HG03025 (cell line): Measurements from ENCODE around the gene TNP2.
"Not testable (repeated sequence)": the region's sequence is repeated elsewhere in the genome, so short reads cannot be mapped to it uniquely, and the experiment has no call there.

Source experiments
- ATAC-seq: cut with Tn5 transposase; IDR thresholded peaks from one replicate; pipeline ENCODE4 v1.9.1; 2021; ENCODE audit warnings: mild to moderate bottlenecking, moderate library complexity; ENCODE audit not compliant: unreplicated experiment, low FRiP score

Gene TNP2

DNA sequence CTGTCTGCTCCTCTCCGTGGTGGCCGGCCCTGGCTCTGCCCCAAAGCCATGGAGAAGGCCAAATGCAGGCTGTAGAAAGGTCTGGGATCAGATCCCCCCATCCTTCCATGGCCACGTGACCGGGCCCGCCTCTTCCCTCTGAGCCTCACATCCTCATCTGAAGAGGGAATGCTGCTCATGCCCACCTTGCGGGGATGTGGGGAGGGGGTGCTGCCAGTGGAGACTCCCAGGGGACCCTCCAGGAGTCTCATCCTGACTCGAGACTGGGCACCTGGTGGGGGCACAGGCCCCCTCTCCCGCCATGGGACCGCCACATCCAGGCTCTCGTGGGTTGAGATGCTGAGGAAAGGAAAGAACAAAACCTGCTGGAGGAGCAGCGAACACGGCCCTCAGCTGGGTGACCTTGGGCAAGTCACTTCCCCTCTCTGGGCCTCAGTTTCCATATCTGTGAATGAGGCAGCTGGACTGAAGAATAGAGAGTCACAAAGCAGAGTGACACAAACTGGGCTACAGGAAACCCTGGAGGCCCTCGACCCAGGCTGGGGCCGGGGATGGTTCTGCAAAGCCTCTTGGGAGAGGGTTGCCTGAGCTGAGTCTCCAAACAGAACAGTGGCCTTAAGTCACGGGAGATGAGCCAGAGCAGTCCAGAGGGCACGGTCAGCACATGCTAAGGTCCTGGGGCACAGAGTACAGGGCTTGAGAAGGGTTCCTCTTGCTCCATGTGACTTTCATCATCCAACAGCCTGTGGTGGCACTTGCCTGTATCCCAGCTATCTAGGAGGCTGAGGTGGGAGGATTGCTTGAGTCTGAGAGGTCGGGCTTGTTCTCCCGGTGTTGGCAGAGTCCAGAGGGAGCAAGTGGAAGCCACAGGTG is 43.2 kb downstream of the TNP2 start:
- no peak for ATAC-seq

DNA sequence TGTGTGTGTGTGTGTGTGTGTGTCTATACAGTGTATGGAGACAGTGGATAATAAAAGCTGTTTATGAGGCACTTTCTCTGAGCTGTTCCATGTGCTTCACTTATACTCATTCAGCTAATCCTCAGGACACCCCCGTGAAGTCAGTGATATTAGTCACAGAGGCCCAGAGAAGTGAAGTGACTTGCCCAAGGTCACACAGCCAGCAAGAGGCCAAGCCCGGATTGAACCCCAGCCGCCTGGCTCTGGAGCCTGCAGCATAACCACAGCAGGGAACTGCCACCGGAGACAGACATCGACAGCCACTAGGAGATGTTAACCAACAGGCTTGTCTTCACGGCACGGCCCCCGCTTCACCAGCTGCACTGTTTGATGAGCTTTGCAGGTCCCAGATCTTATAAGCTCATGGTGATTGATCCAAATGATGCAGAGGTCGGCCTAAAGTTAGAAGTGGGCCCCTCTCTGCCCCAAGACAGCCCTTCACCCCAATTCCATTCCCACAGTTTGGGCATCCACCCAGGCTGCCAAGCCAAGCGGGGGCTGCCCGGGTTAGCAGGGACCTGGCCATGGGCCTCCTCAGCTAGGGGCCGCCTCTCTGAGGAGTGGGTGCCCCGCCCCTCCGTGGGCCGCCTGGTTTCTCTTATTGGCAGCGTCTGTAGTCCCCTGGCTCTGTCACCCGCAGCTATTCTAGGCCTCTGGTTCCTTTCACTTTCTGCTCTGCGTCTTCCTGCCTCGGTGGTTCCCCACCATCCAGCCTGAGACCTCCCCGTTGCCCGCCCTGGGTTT is 44.0 kb downstream of the TNP2 start:
- ATAC-seq: peak; percentile 63

DNA sequence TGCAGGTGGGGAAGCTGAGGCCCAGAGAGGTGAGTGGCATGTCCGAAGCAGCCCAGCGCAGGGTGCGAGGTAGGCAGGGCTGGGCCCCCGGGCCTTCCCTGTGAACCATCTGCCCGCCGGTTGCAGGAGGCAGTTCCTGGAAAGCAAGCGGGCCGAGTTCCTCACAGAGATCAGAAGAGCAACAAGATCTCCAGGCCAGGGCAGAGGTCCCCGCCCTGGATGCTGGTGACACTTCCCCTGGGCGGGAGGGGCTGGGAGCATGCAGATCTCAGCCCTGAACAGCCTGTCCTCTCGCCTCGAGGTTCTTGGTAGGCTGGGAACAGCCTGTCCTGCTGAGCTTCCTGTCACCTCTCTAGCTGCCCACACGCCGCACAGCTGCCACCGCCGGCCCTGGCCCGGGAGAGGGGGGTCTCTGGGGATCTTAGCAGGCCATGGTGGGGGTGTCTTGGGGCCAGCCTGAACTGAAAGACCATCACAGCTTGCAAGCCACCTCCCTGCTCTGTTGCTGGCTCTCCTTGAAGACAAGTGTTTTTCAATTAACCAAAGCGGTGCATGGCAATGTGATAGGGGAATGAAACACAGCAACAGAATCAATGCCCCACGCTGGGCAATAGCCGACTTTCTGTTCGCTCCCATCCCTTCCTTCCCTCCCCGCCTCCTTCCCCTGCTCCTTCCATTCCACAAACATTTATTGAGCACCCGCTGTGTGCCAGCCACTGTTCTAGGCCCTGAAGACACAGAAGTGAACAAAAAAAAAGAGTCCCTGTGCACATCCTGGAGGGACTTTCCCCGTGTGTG is 44.8 kb downstream of the TNP2 start:
- no peak for ATAC-seq

DNA sequence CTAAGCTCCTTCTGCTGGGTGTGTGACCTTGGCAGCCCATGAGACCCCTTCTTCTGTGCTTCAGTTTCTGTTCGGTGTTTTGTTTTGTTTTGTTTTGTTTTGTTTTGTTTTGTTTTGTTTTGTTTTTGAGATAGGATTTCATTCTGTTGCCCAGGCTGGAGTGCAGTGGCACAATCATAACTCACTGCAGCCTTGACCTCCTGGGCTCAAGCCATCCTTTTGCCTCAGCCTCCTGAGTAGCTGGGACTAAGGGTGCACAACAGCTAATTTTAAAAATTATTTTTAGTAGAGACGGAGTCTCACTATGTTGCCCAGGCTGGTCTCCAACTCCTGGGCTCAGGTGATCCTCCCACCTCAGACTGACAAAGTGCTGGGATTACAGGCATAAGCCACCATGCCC is 48.6 kb downstream of the TNP2 start:
- not testable (repeated sequence) for ATAC-seq

DNA sequence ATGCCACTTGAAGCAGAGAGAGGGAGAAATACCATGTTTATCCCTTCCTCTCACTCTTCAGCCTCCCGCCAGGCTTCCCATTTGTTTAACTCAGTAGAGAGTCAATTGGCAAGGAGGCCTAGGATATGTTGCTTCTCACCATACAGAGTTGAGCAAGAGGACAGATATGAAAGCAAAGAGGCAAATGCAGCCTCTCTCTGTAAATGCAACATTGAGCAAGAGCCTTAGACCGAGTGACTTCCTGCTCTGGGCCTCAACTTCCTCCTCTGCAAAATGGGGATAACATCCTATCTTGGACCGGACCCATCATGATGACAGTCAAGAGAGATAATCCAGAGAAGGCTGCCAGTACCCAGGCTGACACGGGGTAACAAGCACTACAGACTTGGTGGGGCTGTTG is 49.9 kb downstream of the TNP2 start:
- no peak for ATAC-seq

DNA sequence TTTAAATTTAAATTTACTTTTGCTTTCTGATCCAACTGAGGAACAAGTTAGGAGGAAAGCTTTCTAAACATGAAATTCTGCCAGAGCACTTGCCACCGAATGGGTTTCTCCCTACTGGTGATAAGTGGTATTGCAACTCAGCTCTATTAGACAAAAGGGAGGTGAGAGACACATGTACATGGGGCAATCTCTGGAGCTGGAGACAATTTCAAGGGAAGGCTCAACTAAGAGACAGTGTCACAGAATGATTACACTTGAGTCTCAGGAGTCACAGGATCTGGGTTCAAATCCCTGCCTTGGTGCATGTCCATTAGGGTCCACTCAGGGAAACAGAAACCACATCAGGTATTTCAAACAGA is 50.5 kb downstream of the TNP2 start:
- no peak for ATAC-seq
